Epithelial cell of proximal tubule (primary cell): ENCODE measurements around the gene TRAPPC6A. TPM values are rescaled to one million over a fixed set of nuclear protein-coding genes. Genes with fewer than 3 reads are reported as not detected.
A peak's percentile ranks its signal among the peaks of the same experiment; 100 is the strongest.

Source experiments
- DNase-seq: peaks from one replicate; pipeline ENCODE4 v3.0.0-alpha.2; 2011; ENCODE audit warnings: low read depth
- H3K4me3 ChIP-seq: 2 replicates; pipeline ENCODE4 v1.5.1; 2011; ENCODE audit warnings: low read depth, mild to moderate bottlenecking, low read length
- total RNA-seq: library from RNA; depleted of rRNA; stranded (reverse); fragments of >200 nt; gene quantifications from 2 replicates; pipeline ENCODE4 v1.2.3, GENCODE V29; 2015
- TF ChIP-seq, protein P1 (sequence below): conservative IDR thresholded peaks from 2 replicates; pipeline ENCODE4 v1.5.1; 2012; ENCODE audit warnings: low read depth, mild to moderate bottlenecking, low read length

Gene TRAPPC6A
- total RNA-seq, 1 donor from 2014 or later, result 16.5 TPM

DNA sequence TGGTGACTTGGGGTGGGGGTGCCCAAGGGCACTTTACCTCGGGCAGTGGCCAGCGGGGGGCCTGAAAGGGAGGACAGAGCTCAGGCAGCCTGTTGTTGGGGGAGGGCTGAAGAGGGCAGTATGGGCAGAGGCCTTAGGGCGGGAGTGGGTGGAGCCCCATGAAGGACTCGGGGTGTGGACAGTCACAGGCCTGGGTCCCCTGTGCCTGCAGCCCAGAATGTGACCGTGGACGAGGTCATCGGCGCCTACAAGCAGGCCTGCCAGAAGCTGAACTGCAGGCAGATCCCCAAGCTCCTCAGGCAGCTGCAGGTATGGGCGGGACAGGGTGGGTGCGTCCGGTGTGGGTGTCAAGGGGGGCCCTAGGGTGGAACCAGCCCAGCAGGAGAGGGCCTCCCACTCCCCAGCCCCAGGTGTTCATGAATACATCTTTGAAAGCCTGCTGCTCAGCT, 39.7 kb downstream of the TRAPPC6A start:
- H3K4me3 ChIP-seq, result no peak overlapping the region
- TF ChIP-seq, protein P1, sequence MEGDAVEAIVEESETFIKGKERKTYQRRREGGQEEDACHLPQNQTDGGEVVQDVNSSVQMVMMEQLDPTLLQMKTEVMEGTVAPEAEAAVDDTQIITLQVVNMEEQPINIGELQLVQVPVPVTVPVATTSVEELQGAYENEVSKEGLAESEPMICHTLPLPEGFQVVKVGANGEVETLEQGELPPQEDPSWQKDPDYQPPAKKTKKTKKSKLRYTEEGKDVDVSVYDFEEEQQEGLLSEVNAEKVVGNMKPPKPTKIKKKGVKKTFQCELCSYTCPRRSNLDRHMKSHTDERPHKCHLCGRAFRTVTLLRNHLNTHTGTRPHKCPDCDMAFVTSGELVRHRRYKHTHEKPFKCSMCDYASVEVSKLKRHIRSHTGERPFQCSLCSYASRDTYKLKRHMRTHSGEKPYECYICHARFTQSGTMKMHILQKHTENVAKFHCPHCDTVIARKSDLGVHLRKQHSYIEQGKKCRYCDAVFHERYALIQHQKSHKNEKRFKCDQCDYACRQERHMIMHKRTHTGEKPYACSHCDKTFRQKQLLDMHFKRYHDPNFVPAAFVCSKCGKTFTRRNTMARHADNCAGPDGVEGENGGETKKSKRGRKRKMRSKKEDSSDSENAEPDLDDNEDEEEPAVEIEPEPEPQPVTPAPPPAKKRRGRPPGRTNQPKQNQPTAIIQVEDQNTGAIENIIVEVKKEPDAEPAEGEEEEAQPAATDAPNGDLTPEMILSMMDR, result no peak

DNA sequence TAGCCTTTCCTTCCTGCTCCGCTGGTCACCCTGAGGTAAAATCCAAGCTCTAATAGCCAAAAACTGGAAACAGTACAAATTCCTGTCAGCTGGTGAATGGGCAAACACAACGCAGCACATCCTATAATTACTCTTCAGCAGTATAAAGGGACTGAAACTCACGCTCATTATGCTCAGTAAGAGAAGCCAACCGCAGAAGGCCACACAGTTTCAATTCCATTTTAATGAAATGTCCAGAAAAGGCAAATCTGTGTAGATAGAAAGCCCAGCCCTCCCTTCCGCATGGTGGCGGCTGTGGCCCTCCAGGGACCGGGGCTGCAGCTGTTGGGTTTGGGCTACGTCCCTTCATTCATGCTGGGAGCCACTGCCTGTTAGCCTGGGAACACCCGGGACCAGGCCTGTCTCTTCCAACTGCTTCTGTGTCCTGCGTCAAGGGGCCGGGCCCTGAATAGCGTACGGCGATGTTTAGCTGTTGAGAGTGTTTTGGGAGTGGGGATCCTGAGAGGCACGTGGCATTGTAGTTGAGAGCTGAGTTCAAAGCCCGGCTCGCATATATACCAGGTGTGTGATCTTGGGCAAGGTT, 40.8 kb downstream of the TRAPPC6A start:
- TF ChIP-seq, protein P1, result no peak
- DNase-seq, result no peak
- no peak overlapping the region for H3K4me3 ChIP-seq

More for the DNA sequence above, 39.7 kb downstream of the TRAPPC6A start:
- no peak for DNase-seq

DNA sequence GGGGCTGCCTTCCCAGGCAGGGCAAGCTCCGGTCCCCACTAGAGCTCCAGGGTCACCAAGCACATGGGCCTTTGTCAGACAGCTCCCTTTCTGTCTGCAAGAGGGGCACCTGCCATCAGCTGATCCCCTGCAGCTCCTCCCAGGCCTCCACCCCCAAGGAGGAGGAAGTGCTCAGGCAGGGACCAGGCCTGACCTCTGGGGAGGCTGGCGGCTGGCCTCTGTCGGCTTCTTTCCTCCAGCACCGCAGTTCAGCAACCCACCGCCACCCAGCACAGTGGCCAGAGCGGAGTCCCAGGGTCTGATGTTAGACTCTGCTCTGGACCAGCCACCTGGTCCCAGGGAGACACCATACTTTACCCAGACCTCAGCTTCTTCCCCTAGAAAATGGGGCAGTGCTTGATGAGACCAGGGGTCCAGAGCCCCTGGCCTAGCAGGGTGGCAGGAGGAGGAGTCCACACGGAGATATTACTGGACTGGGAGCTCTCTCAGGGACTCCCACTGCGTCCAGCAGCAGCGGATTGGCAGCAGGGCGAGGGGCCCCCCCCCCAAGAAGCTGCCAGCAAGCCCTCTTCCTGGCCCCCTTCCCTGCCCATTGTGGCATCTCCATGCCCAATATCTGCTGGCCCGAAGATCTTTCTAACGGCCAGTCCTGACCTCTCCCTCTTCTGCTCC, 41.4 kb downstream of the TRAPPC6A start:
- H3K4me3 ChIP-seq, result no peak overlapping the region
- DNase-seq, result no peak
- TF ChIP-seq, protein P1, result no peak

DNA sequence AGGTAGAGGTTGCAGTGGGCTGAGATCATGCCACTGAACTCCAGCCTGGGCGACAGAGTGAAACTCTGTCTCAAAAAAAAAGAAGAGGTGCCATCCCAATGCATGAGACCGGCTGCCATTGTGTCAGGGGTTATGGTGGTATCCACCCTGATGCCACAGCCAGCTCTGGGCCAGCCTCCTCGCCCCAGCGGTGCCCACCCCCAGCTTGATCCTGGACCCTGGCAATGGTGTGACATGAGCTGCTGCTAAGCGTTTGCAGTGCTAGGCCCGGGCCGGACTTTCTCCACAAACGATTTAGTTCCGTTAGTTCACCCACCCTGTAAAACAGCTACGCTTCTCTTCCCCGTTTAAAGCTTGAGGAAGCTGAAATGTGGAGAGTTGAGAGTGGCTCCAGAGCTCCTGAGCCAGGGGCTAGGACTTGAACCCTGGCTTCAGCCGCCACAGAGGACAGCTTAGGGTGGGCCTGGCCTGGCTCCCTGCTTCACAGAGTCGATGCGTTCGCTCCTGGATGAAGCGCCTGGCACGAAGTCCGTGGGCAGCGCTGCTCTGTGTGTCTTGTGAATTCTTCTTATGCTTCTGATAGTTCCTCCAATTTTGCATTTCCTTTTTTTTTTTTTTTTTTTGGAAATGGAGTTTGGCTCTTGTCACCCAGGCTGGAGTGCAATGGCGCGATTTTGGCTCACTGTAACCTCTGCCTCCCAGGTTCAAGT, 42.7 kb downstream of the TRAPPC6A start:
- no peak overlapping the region for H3K4me3 ChIP-seq
- TF ChIP-seq, protein P1, result no peak
- DNase-seq, result no peak

DNA sequence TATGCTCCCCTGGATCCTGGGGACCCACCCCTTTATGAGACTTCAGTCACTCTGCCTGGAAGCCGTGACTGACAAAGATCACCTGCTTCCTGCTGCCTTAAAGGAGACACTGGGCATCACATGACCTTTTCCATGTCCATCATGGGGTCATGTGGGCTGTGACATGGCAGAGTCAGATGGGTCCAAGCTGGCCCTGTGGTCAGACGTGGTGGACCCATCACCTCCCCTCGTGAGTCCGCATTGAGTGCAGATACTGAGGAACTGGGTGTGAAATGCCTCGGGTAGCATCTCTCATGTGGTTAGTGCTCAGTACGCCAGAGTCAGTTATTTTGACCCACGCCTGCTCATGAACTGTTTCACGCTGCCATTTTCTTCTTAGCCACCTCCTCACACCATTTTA, 44.4 kb downstream of the TRAPPC6A start:
- TF ChIP-seq, protein P1, result no peak
- H3K4me3 ChIP-seq, result no peak overlapping the region
- no peak for DNase-seq

DNA sequence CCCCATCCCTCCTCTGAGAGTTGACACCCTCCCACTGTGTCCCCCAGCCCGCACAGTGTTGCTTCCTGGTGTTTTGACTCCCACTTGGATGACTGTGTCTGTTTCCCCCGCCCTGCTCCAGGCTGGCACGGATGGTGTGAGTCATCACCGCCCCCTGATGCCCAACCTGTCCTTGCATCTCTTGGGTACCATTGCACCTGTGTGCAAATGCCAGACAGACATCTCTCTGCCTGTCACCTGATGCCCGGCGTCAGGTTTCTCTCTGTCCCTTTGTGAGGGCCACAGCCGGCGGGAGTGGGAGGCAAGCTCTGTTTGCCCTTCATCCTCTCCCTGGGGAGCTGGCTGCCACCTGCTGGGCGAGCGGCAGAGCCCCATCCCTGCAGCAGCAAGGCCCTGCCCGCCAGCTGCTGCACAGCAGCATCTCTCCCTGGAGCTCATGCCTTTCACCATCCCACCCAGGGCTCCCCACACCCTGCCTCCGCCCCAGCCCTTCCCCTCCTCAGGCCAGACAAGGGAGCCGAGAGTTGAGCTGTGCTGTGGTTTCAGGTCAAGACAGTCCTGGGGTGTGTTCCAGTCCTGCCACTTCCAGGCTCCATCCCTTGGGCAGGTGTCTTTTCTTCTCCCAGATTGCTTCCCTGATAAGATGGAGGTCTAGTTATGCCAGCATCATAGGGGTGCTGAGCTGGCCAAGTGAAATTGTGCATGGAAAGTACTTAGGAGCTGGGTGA, 47.0 kb downstream of the TRAPPC6A start:
- no peak overlapping the region for H3K4me3 ChIP-seq
- TF ChIP-seq, protein P1, result peak; percentile 52
- DNase-seq, result no peak
